CD1c-positive myeloid dendritic cell (primary cell): Measurements from ENCODE around the gene DIS3L2.
"Not testable (repeated sequence)": the region's sequence is repeated elsewhere in the genome, so short reads cannot be mapped to it uniquely, and the experiment has no call there.

ENCODE experiments used
- DNase-seq: peaks from one replicate; pipeline ENCODE4 v3.0.0-alpha.2; 2016; ENCODE audit errors: extremely low spot score

Gene DIS3L2

GRCh38 chr2:232295971-232296370 is 334.5 kb downstream of the DIS3L2 start:
- DNase-seq, result no peak

DNA sequence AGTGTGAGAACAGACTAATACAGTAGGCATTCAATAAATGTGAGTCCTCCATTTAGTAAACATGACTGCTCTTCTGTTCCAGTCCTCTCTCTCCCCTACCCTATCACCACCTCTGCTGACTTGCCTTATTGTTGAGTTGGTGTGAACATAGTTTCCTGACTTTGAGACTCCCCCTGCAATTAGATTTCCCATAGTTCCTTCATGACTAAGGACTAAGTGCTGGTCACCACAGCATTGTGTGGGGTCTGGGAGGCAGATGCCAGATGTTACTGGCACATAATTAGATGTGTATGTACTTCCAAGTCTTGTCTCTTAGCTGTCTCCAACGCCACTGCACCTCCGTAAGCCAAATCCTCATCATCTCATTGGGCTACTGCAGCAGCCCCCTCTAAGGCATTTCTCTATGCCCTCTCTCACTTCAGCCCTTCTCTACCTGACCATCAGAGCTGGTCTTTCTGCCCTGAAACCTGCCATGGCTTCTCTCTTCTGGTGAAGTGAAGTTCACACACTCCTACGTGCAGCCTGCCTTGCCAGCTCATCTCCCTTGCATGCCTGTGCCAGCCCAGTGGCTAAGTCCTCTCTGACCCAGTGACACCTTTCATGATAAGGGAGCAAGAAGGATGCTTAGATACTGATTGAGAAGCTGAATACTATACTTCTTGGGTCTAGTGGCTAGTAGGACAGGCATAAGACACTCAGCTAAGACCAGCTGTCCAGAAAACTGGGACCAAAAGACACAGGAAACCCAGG is 335.4 kb downstream of the DIS3L2 start:
- no peak for DNase-seq

DNA sequence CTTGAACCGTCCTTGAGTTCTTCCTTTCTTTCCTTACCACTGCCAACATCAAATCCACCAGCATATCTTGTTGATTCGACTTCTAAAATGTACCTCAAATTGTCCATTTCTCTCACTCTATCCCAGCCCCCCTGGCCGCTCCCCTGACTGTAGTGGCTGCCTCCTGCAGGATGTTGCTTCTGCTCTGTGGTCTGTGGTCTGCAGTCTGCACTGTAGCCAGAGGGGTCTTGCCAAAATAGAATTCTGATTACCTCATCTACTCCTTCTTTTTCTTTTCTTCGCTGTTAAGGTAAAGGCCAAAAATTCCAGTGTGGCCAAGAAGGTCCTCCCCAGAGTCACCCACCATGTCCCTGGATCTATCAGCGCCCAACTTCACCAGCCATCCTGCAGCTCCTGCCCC is 337.6 kb downstream of the DIS3L2 start:
- no peak for DNase-seq

GRCh38 chr2:232299927-232300674 is 338.6 kb downstream of the DIS3L2 start:
- DNase-seq, result no peak

DNA sequence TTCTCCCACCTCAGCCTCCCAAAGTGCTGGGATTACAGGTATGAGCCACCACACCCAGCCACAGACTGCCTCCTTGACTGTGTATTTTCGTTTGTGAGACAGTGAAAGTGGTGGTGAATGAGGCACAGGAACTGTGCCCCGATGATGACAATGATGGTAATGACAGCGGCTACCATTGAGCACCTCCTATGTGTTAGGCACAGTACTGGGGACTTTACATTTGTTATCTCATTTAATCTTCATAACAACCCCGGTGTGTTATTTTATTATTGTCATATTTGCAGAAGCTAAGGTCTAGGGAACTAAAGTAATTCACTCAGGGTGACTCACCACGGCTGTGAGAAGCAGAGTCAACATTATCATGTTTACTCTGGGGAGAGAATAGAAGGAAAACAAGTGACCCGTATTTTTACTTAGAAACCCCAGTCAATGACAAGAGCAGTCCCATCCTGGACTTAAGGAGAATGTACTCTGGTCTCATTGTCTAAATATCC is 339.4 kb downstream of the DIS3L2 start:
- DNase-seq, result peak; percentile 10

DNA sequence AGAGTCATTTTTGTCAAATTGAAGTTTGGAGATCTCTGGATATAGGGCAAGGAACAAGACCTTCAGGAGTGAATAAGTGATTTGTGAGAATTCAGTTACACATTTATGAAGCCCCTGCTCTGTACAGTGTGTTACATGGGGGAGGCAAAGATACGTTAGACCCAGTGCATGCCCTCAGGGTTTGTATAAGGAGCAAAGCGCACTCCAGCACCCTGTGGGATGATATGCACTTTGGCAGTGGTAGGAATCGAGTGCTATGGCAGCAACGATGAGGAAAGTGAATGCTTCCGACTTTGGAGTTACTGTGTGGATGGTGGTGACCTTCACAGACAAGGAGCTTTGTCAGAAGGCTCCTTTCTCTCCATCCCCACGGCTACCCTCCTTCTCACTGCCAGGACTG is 342.7 kb downstream of the DIS3L2 start:
- no peak for DNase-seq

DNA sequence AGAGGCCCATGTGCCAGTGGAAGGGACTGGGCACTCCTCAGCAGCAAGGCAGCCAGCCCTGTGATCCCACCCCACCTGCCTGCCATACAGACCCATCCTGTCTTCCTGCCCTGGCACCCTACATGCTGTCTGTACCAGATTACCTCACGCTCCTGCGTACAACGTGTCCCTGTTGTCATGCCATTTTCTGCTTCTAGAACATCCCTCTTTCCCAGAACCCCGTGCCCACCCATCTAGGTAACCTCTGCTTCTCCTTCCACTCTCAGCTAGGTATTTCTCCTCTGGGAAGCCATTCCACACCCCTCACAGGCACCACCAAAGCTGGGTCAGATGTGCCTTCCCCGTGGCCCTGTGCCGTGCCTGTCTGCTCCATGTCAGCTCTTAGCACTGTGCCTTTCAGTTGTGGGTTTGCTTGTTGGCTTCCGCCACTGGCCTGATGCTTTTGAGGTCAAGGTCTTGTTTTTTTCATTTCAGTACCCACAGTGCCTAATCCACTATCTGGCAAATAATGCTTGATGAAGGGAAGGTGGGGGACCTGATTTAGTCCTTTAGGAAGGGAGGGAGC is 345.3 kb downstream of the DIS3L2 start:
- DNase-seq, result no peak

- no peak for DNase-seq
Measured at GRCh38 chr2:232307854-232308253, 346.3 kb downstream of the DIS3L2 start.

- no peak for DNase-seq
Measured at GRCh38 chr2:232308986-232309385, 347.5 kb downstream of the DIS3L2 start.

DNA sequence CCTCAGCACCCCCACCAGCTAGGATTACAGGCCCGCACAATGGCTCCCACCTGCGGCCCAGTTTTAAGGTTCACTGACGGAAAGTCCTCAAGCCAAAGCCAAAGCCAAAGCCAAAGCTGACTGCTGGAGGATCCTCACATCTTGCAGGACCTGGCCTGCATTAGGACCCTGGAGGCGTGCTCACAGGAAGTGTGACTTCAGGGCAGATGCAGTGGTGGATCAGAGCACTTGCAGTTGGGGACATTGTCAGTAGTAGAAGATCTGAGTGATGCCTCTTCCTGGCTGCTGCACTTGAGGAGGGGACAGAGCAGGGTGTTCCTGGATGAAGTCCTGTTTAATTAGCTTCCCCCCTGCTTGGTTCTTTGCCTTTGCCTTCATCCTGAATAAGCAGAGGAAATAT is 348.1 kb downstream of the DIS3L2 start:
- no peak for DNase-seq

DNA sequence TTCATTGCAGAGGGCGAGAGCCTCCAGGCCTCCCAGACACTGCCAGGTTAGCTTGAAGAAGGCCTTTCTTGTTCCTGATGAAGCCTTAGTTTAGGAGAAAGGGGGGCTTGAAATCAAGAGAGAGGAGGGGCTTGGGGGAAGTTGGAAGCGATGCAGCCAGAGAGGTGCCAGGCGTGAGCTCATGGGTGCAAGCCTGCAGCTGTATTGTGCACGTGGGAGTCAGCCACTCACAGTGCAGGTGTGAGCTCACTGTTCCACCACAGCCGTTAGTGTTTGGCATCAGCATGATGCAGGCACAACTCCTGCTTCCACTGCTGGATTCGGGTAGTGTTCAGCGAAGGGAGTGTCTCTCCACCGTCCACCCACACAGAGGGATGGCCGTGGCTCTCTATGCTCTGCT is 348.6 kb downstream of the DIS3L2 start:
- DNase-seq, result no peak

GRCh38 chr2:232310696-232311095 is 349.2 kb downstream of the DIS3L2 start:
- no peak for DNase-seq

DNA sequence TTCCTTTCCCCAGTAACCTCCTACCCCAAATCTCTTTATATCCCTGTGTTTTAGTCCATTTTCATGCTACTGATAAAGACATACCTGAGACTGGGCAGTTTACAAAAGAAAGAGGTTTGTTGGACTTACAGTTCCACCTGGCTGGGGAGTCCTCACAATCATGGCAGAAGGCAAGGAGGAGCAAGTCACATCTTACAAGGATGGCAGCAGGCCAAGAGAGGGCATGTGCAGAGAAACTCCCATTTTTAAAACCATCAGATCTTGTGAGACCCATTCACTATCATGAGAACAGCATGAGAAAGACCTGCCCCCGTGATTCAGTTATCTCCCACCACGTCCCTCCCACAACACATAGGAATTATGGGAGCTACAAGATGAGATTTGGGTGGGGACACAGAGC is 352.1 kb downstream of the DIS3L2 start:
- DNase-seq, result not testable (repeated sequence)

GRCh38 chr2:232315049-232315922 is 353.8 kb downstream of the DIS3L2 start:
- peak; percentile 91 for DNase-seq

DNA sequence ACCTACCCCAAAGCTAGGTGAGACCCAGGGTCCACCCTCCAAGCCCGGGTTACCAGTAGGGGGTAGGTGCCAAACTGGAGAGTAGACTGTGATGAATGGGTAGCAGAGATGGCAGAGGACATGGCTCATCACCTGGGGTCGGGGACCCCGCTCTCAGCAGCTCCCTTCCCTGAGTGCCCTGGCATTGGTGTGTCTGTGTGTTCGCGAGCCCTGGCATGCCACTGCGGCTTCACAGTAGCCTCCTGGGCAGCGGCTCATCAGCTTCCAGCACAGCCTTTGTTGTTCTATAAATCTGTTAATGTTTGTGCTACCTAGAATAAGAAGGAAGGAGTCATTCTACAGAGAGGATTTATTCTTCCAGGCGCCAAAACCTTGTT is 354.4 kb downstream of the DIS3L2 start:
- no peak for DNase-seq

DNA sequence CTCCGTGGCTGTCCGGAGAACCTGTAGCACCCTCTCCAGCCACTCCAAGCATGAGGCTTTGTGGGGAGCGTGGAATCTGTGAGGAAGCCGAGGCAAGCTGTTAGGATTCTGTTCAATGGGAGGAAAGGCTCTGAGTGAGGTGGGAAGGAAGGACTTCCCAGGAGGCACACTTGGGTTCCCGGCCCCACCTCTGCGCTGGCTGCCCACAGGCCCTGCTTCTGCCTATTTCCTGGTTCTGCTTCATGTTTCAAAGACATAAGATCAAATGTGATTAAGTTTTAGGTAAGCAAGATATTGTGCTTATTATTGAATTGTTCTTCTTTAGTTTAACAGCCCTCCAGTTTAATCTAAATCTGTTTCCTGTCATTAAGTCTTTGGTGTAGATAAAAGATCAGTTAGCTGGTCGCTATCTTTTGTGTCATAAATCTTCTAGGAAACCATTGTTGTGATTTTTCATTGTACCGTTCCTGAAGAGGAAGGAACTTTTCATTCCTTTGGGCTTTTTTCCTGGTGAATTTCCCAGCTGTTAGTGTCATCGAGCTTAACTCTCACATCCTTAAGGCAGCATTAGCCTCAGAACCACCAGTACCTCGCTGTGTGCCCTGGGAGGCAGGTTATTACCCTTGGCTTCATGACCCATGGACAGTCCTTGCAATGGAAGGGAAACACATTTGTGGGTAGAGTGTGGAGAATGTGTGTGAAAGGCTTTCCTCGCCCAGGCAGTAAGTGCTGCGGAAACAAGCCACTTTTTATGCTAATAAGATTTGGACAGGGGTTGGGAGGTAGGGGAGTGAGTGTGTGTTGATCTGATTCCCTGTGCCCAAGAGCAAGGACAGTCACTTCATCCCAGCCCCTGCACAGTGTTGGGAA is 355.2 kb downstream of the DIS3L2 start:
- DNase-seq, result peak; percentile 10

DNA sequence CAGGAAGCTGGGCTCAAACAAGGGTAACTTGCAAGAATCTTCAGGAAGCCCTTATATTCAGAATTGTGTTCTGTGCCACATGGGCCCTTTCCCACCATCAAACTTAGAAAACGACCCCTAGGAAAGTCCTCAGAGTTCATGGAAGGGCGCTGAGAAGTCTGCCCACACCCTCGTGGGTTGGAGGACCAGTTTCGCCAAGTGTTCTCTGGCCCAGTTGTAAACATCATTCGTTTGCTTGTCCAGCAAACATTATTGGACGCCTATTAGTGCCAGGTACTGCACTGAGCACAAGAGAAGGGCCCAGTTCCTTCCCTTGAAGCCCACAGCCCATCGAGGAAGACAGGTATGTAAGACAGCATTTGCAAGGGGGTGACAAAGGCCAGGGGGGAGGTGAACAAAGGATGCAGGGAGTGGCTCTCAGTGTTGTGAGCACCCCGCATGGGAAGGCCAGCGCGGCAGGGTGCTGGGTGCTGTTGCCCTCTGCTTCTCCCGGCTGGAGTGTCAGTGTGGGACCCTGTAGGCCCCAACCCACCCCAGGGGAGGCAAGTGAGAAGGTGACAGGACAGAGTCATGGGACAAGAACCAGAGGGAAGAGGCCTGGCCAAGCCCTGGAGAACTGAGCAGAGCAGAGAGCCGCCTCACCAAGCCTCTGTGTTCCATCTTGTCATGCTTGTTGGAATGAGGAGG is 356.8 kb downstream of the DIS3L2 start:
- DNase-seq, result no peak

GRCh38 chr2:232319067-232319802 is 357.7 kb downstream of the DIS3L2 start:
- peak; percentile 31 for DNase-seq

GRCh38 chr2:232319803-232320442 is 358.4 kb downstream of the DIS3L2 start:
- DNase-seq, result no peak
